ENCODE data around the gene CALD1. TPM values are rescaled to one million over a fixed set of nuclear protein-coding genes. Genes with fewer than 3 reads are reported as not detected.

Gene CALD1
- total and polyA plus RNA-seq, 10 donors: 42.4 to 333 (median 212) TPM

DNA sequence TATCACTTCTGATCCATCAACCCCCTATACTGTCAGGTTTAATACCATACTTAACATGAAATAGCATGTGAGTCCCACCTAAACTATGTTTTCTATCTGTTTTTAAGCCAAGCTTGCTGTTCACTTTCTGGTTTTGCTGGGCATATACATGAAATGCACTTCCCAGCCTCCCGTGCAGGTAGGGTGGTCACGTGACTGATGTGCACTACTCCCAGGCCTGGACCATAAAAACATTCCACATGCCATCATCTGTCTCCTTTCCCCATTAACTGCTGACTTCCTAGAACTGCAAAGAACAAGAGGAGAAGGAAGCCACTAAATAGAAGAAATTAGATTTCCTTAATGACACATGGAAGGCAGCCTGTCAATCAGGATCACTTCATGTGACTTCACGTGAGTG is 40.1 kb upstream of the CALD1 start:
- no peaks in the 10 kb centered on the region for H3K27me3 ChIP-seq (replicated peaks in 1 of 7)
- DNase-seq: no peak
- no peaks in the 10 kb centered on the region for H3K36me3 ChIP-seq
- H3K4me1 ChIP-seq: peaks cover 0 to 11% (median 0%) of the 10 kb centered on the region in 6 donors
- intact Hi-C loops (cut with DNase I; ENCODE audit: low total_unique reads): no loop called here
- TF ChIP-seq POLR2A (IDR thresholded peaks at IDR 0.05) (no peak), POLR2AphosphoS5 (IDR thresholded peaks at IDR 0.05) (no peak)
- TF ChIP-seq, protein P1, sequence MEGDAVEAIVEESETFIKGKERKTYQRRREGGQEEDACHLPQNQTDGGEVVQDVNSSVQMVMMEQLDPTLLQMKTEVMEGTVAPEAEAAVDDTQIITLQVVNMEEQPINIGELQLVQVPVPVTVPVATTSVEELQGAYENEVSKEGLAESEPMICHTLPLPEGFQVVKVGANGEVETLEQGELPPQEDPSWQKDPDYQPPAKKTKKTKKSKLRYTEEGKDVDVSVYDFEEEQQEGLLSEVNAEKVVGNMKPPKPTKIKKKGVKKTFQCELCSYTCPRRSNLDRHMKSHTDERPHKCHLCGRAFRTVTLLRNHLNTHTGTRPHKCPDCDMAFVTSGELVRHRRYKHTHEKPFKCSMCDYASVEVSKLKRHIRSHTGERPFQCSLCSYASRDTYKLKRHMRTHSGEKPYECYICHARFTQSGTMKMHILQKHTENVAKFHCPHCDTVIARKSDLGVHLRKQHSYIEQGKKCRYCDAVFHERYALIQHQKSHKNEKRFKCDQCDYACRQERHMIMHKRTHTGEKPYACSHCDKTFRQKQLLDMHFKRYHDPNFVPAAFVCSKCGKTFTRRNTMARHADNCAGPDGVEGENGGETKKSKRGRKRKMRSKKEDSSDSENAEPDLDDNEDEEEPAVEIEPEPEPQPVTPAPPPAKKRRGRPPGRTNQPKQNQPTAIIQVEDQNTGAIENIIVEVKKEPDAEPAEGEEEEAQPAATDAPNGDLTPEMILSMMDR (IDR thresholded peaks at IDR 0.05 in 8 of 11, conservative IDR thresholded peaks at IDR 0.05 in 3 of 11): no peak
- no peak overlapping the region for H3K4me3 ChIP-seq
- H3K9me3 ChIP-seq: no peaks in the 10 kb centered on the region
- peak overlapping the region in 1 of 8 donors; percentile 45 for H3K27ac ChIP-seq
- WGBS, 5 donors: 78 to 95% (median 92%) methylated on average over 3 of the region's 3 CpGs

- Histone ChIP-seq H3K36me3 (no peaks in the 10 kb centered on the region), H3K9me3 (no peaks in the 10 kb centered on the region), H3K4me3 (no peak overlapping the region), H3K27ac (no peak overlapping the region), H3K4me1 (peaks cover 0 to 11% (median 0%) of the 10 kb centered on the region in 6 donors), H3K27me3 (replicated peaks in 1 of 7) (no peaks in the 10 kb centered on the region)
- no peak for DNase-seq
- TF ChIP-seq POLR2AphosphoS5 (IDR thresholded peaks at IDR 0.05): no peak
- WGBS, 5 donors: 52 to 81% (median 61%) methylated on average over 4 of the region's 4 CpGs
- intact Hi-C loops (cut with DNase I; ENCODE audit: low total_unique reads): no loop called here
Observed at GRCh38 chr7:134740376-134740775, 39.1 kb upstream of the CALD1 start.

GRCh38 chr7:134741907-134742635 is 37.4 kb upstream of the CALD1 start:
- TF ChIP-seq POLR2A (IDR thresholded peaks at IDR 0.05) (no peak), POLR2AphosphoS5 (IDR thresholded peaks at IDR 0.05) (no peak)
- TF ChIP-seq, protein P1 (IDR thresholded peaks at IDR 0.05 in 8 of 11, conservative IDR thresholded peaks at IDR 0.05 in 3 of 11): no peak
- H3K36me3 ChIP-seq: no peaks in the 10 kb centered on the region
- intact Hi-C loops (cut with DNase I; ENCODE audit: low total_unique reads): no loop called here
- H3K4me1 ChIP-seq: peaks cover 0 to 11% (median 0%) of the 10 kb centered on the region in 6 donors
- peak overlapping the region in 7 of 8 donors; percentile 41 to 73 (median 67) for H3K27ac ChIP-seq
- no peak overlapping the region for H3K4me3 ChIP-seq
- H3K27me3 ChIP-seq (replicated peaks in 1 of 7): no peaks in the 10 kb centered on the region
- DNase-seq: no peak
- 53 to 81% (median 67%) methylated on average over 3 of the region's 3 CpGs for WGBS, 5 donors
- H3K9me3 ChIP-seq: no peaks in the 10 kb centered on the region

DNA sequence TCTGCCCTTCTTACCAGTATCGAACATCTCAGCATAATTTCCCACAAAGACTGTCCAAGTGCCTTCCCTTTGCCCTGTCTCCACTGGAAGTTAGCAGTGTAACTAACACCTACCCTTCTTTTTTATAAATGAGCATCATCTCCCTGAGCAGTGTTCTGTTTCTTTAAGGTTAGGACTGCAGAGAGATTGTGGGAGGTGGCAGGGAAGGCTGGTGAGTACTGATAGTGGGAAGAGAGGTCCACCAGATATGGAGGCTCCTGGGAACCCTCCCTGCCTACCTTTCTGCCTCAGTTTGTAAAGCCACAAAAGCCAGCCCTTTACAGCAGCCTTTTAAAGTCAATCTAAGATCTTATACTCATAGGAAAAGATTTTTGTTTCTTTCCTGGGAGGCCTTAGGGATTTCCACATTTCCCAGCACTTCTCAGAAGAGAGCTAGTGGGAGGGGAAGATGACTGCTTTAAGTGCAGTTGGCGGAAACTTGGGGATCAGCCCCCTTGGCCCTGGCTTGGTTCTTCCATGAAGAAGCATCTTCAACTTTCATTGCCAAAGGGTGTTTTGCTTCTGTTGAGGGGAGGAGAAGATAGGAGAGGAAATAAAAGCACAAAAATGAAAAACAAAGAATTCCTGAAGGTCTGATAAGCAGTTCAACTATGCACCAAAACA is 36.6 kb upstream of the CALD1 start:
- no peak for DNase-seq
- peak overlapping the region in 7 of 8 donors; percentile 41 to 73 (median 67) for H3K27ac ChIP-seq

More for the DNA sequence above, 36.6 kb upstream of the CALD1 start:
- no peaks in the 10 kb centered on the region for H3K9me3 ChIP-seq
- TF ChIP-seq, protein P1 (IDR thresholded peaks at IDR 0.05 in 8 of 11, conservative IDR thresholded peaks at IDR 0.05 in 3 of 11): no peak
- TF ChIP-seq POLR2A (IDR thresholded peaks at IDR 0.05) (no peak), POLR2AphosphoS5 (IDR thresholded peaks at IDR 0.05) (peak in 1 of 3 donors; percentile 41)
- no peaks in the 10 kb centered on the region for H3K36me3 ChIP-seq
- 38 to 64% (median 40%) methylated on average over 2 of the region's 2 CpGs for WGBS, 5 donors
- no peaks in the 10 kb centered on the region for H3K27me3 ChIP-seq (replicated peaks in 1 of 7)
- H3K4me1 ChIP-seq: peaks cover 0 to 9% (median 0%) of the 10 kb centered on the region in 6 donors
- no peak overlapping the region for H3K4me3 ChIP-seq
- intact Hi-C loops (cut with DNase I; ENCODE audit: low total_unique reads): no loop called here

Data from spleen (tissue), 11 donors.